Measurements from ENCODE around the gene HMX3.
A peak's percentile ranks its signal among the peaks of the same experiment; 100 is the strongest.
"Not testable (repeated sequence)": the region's sequence is repeated elsewhere in the genome, so short reads cannot be mapped to it uniquely, and the experiment has no call there.

HMX3 gene

GRCh38 chr10:123149162-123149567 is 13.4 kb downstream of the HMX3 start:
- no peak for DNase-seq

- DNase-seq: no peak
Observed at GRCh38 chr10:123149568-123150270, 13.9 kb downstream of the HMX3 start.

- DNase-seq: no peak
Observed at GRCh38 chr10:123150271-123150985, 14.7 kb downstream of the HMX3 start.

- peak; percentile 43 for DNase-seq
Observed at GRCh38 chr10:123150986-123151736, 15.4 kb downstream of the HMX3 start.

- no peak for DNase-seq
Observed at GRCh38 chr10:123151737-123152135, 16.0 kb downstream of the HMX3 start.

- DNase-seq: no peak
Observed at GRCh38 chr10:123153486-123154091, 17.8 kb downstream of the HMX3 start.

GRCh38 chr10:123154092-123154710 is 18.4 kb downstream of the HMX3 start, which contains the start of gene BUB3:
TSS of gene BUB3 (plus strand) at chr10:123154402. CDS start at chr10:123154918, 516 bp downstream.
- peak; percentile 97 for DNase-seq

GRCh38 chr10:123154711-123155505 is 19.1 kb downstream of the HMX3 start:
- no peak for DNase-seq

GRCh38 chr10:123156078-123156477 is 20.3 kb downstream of the HMX3 start:
- no peak for DNase-seq

GRCh38 chr10:123157210-123157609 is 21.4 kb downstream of the HMX3 start:
- no peak for DNase-seq

GRCh38 chr10:123158682-123159081 is 22.9 kb downstream of the HMX3 start:
- DNase-seq: no peak

- no peak for DNase-seq
Observed at GRCh38 chr10:123160311-123160980, 24.7 kb downstream of the HMX3 start.

GRCh38 chr10:123164319-123164718 is 28.5 kb downstream of the HMX3 start:
- DNase-seq: no peak

- no peak for DNase-seq
Observed at GRCh38 chr10:123165445-123166072, 29.8 kb downstream of the HMX3 start.

GRCh38 chr10:123166618-123167017 is 30.8 kb downstream of the HMX3 start:
- no peak for DNase-seq

- DNase-seq: no peak
Observed at GRCh38 chr10:123170961-123171360, 35.2 kb downstream of the HMX3 start.

GRCh38 chr10:123171616-123172015 is 35.8 kb downstream of the HMX3 start:
- not testable (repeated sequence) for DNase-seq

GRCh38 chr10:123175389-123176387 is 39.9 kb downstream of the HMX3 start:
- no peak for DNase-seq

GRCh38 chr10:123178390-123178789 is 42.6 kb downstream of the HMX3 start:
- not testable (repeated sequence) for DNase-seq
